GM12878 (cell line): ENCODE data around the gene TRPM5. TPM values are rescaled to one million over a fixed set of nuclear protein-coding genes. Genes with fewer than 3 reads are reported as not detected.

ENCODE experiments used
- ATAC-seq: fragments of 200-7000 bp; cut with Tn5 transposase; 3 replicates; pipeline ENCODE4 v1.9.1; 2020; ENCODE audit warnings: mild to moderate bottlenecking, moderate library complexity
- BruUV-seq: library from RNA; stranded (reverse); fragments of 400-500 nt; replicated peaks from 2 replicates; lab custom pipeline; 2021; lab: Mats Ljungman, UMichigan
- CTCF ChIA-PET: fragments of 300-600 bp; sonication (Branson Sonifier 250); formaldehyde crosslinking; extraction: SDS; loops from one replicate; lab custom pipeline; 2021; ENCODE audit warnings: inconsistent platforms; lab: Yijun Ruan, JAX
- POLR2A ChIA-PET: fragments of 350-600 bp; formaldehyde crosslinking; extraction: SDS; loops from one replicate; lab custom pipeline; 2021; ENCODE audit warnings: inconsistent platforms; lab: Charles Lee
- RAD21 ChIA-PET: fragments of 300-600 bp; sonication (Branson Sonifier 250); formaldehyde crosslinking; loops from one replicate; lab custom pipeline; 2023; ENCODE audit warnings: antibody characterized with exemption; ENCODE audit not compliant: unreplicated experiment; lab: Charles Lee
- SMC1A ChIA-PET: fragments of 300-600 bp; sonication (Branson Sonifier 250); formaldehyde crosslinking; loops from one replicate; lab custom pipeline; 2023; ENCODE audit not compliant: unreplicated experiment, uncharacterized antibody; lab: Charles Lee
- DNase-seq: peaks from one replicate; pipeline ENCODE4 v3.0.0-alpha.2; 2011; ENCODE audit warnings: low read depth, low spot score
- FAIRE-seq: peaks from 3 replicates; lab custom pipeline; 2011; peaks lifted over from hg19 to GRCh38; lab: Jason Lieb, UNC
- H2AFZ ChIP-seq: 2 replicates; pipeline ENCODE4 v1.6.0; 2011; ENCODE audit warnings: low read depth, low read length, control low read depth; ENCODE audit not compliant: control insufficient read depth
- H3K27ac ChIP-seq: 2 replicates; pipeline ENCODE4 v1.5.1; 2011; ENCODE audit warnings: control low read depth; ENCODE audit not compliant: control insufficient read depth, insufficient read depth
- H3K27me3 ChIP-seq, 2 experiments: replicated peaks in 1 of 2; 2 replicates each; pipeline versions ENCODE4 v1.6.0 to v1.6.1; 2011; ENCODE audit warnings: low read length in 1 of 2; ENCODE audit not compliant: control insufficient read depth in 2 of 2, insufficient read depth in 2 of 2
- H3K36me3 ChIP-seq, 2 experiments: 2 replicates each; pipeline ENCODE4 v1.5.1; 2011; ENCODE audit warnings: low read length in 1 of 2; ENCODE audit not compliant: control insufficient read depth in 2 of 2, insufficient read depth in 2 of 2
- H3K4me1 ChIP-seq: 2 replicates; pipeline ENCODE4 v1.6.1; 2011; ENCODE audit warnings: mild to moderate bottlenecking, low read length, moderate library complexity, mixed read lengths; ENCODE audit not compliant: control insufficient read depth, insufficient read depth
- H3K4me2 ChIP-seq: 2 replicates; pipeline ENCODE4 v1.6.0; 2011; ENCODE audit warnings: control low read depth; ENCODE audit not compliant: control insufficient read depth, insufficient read depth
- H3K4me3 ChIP-seq: fragments of 200-600 bp; sonication (generic); 2 replicates; pipeline ENCODE4 v1.5.1; 2016
- H3K79me2 ChIP-seq: 2 replicates; pipeline ENCODE4 v1.6.0; 2011; ENCODE audit warnings: low read length; ENCODE audit not compliant: control insufficient read depth, insufficient read depth
- H3K9ac ChIP-seq: 2 replicates; pipeline ENCODE4 v1.8.0; 2011; ENCODE audit warnings: low read length, control low read depth, mixed read lengths; ENCODE audit not compliant: control insufficient read depth, insufficient read depth
- H3K9me3 ChIP-seq: replicated peaks from 3 replicates; pipeline ENCODE4 v1.5.1; 2011; ENCODE audit warnings: mild to moderate bottlenecking, low read length; ENCODE audit not compliant: control insufficient read depth, insufficient read depth
- H4K20me1 ChIP-seq: 2 replicates; pipeline ENCODE4 v1.6.0; 2011; ENCODE audit not compliant: control insufficient read depth, insufficient read depth
- ATF7 ChIP-seq: fragments of 450-650 bp; IDR thresholded peaks from 2 replicates; pipeline ENCODE4 v1.6.1; 2016; ENCODE audit warnings: low read depth, mild to moderate bottlenecking
- MEF2A ChIP-seq: IDR thresholded peaks from 2 replicates; pipeline ENCODE4 v1.6.1; 2011; ENCODE audit warnings: low read depth, mild to moderate bottlenecking, low read length, moderate library complexity; ENCODE audit not compliant: insufficient read depth
- NFIC ChIP-seq: IDR thresholded peaks from 2 replicates; pipeline ENCODE4 v1.6.1; 2012; ENCODE audit warnings: low read depth, mild to moderate bottlenecking, inconsistent platforms, low read length, moderate library complexity
- NFXL1 ChIP-seq: fragments of 450-650 bp; IDR thresholded peaks from 2 replicates; pipeline ENCODE4 v1.6.1; 2017; ENCODE audit warnings: antibody characterized with exemption, mild to moderate bottlenecking, borderline replicate concordance
- PRDM15 ChIP-seq: fragments of 450-650 bp; formaldehyde crosslinking; IDR thresholded peaks from 2 replicates; pipeline ENCODE4 v1.4.0; 2020; ENCODE audit warnings: mild to moderate bottlenecking, moderate library complexity
- SMAD5 ChIP-seq: IDR thresholded peaks from 2 replicates; pipeline ENCODE4 v1.6.1; 2016; ENCODE audit warnings: antibody characterized with exemption, low read depth
- STAT3 ChIP-seq: IDR thresholded peaks from 2 replicates; pipeline ENCODE4 v1.6.1; 2011; ENCODE audit warnings: low read depth, low read length, improper control_type of control experiment
- TBL1XR1 ChIP-seq: IDR thresholded peaks from 2 replicates; pipeline ENCODE4 v1.6.1; 2012; ENCODE audit warnings: low read depth, low read length, improper control_type of control experiment
- WGBS: methylation state at CpG from one replicate; pipeline ENCODE4 v1.1.6; 2016; ENCODE audit warnings: low lambda C conversion rate; ENCODE audit not compliant: insufficient replicate concordance, insufficient coverage; ENCODE audit errors: missing lambda C conversion rate; 5-methylcytosine and 5-hydroxymethylcytosine counted together
- in situ Hi-C: fragments of 300-500 bp; cut with MboI; formaldehyde crosslinking; loops from 9 replicates; pipeline ENCODE4 v1.14.3; 2018; ENCODE audit warnings: mixed read lengths
- intact Hi-C: fragments of 100-400 bp; cut with micrococcal nuclease; formaldehyde crosslinking; loops from one replicate; pipeline ENCODE4 v1.14.2; 2022; ENCODE audit not compliant: unreplicated experiment
- polyA plus RNA-seq, 11 experiments: library from polyadenylated mRNA; depleted of rRNA in 4 of 11; unstranded in 6 of 11; stranded (reverse) in 5 of 11; fragments of >200 nt; fragmentation: Nextera tagmentation in 4 of 11; fragmentation: Illumina TruSeq in 1 of 11; extraction: Ambion mirVana in 4 of 11; extraction: Trizol in 1 of 11; gene quantifications; 1 replicate in 1 of 11; 2 replicates in 10 of 11; pipeline versions ENCODE4 v1.2.1 to v1.2.3, GENCODE V29; 2011 to 2016; ENCODE audit warnings: inconsistent platforms in 2 of 11, missing spikeins in 2 of 11, low read depth in 1 of 11
- total RNA-seq, 4 experiments: library from RNA; depleted of rRNA in 3 of 4; stranded (reverse); fragments of >200 nt in 3 of 4; fragmentation: Illumina TruSeq in 1 of 4; extraction: Trizol in 1 of 4; gene quantifications; 2 replicates each; pipeline versions ENCODE4 v1.2.1 to v1.2.3, GENCODE V29; 2013 to 2021

Gene TRPM5
- total and polyA plus RNA-seq, 10 of the 15 experiments (the other 5 are each of a cell fraction or from before 2014, with no cell fraction given): not detected

- intact Hi-C loops: loop anchor here (10.0 kb wide), 1 partner anchor 56 kb away; no protein-coding TSS in a partner anchor
- BruUV-seq: no TSS peak
- H3K9ac ChIP-seq: no peak overlapping the region
Observed at GRCh38 chr11:2481253-2481652, 36.9 kb upstream of the TRPM5 start.

More at GRCh38 chr11:2481253-2481652, 36.9 kb upstream of the TRPM5 start:
- no peaks in the 10 kb centered on the region for H3K36me3 ChIP-seq
- H3K27ac ChIP-seq: no peak overlapping the region
- H2AFZ ChIP-seq: no peak overlapping the region
- DNase-seq (no peak), FAIRE-seq (no peak), ATAC-seq (no peak)
- in situ Hi-C loops: no loop called here
- CTCF ChIA-PET: no interaction called here
- H3K79me2 ChIP-seq: no peaks in the 10 kb centered on the region
- no peak overlapping the region for H3K4me3 ChIP-seq
- SMC1A ChIA-PET: no interaction called here
- H3K9me3 ChIP-seq: no peaks in the 10 kb centered on the region; the same call in 2 of the 3 replicates
- no peak for TF ChIP-seq NFXL1
- TF ChIP-seq NFIC: no peak
- TF ChIP-seq PRDM15 (CRISPR knock-in tag): no peak
- no peak for TF ChIP-seq SMAD5
- no peak for TF ChIP-seq MEF2A
- TF ChIP-seq STAT3: no peak
- no peak for TF ChIP-seq TBL1XR1
- no peak for TF ChIP-seq ATF7
- WGBS: 36% methylated on average over 14 of the region's 14 CpGs
- POLR2A ChIA-PET: no interaction called here
- RAD21 ChIA-PET: no interaction called here
- H4K20me1 ChIP-seq: no peaks in the 10 kb centered on the region
- no peaks in the 10 kb centered on the region for H3K27me3 ChIP-seq
- no peaks in the 10 kb centered on the region for H3K4me1 ChIP-seq
- no peak overlapping the region for H3K4me2 ChIP-seq
